Suprapubic skin (tissue), 4 donors: ENCODE data around the gene SRSF1.

Source experiments
- POLR2A ChIP-seq, 2 donors: fragments of 450-650 bp; IDR thresholded peaks; one replicate each; pipeline ENCODE4 v1.6.1; 2017; ENCODE audit warnings: antibody characterized with exemption in 2 of 2, mild to moderate bottlenecking in 2 of 2, moderate library complexity in 2 of 2
- POLR2AphosphoS5 ChIP-seq, 3 donors: sonication (generic); formaldehyde crosslinking; IDR thresholded peaks; one replicate each; pipeline ENCODE4 v1.6.1; 2017; ENCODE audit warnings: antibody characterized with exemption in 3 of 3
- TF ChIP-seq, protein P1 (sequence below), 2 donors: fragments of 200-600 bp in 1 of 2; fragments of 450-650 bp in 1 of 2; sonication (generic) in 1 of 2; IDR thresholded peaks; one replicate each; pipeline ENCODE4 v1.5.1; 2016 to 2019; ENCODE audit warnings: antibody characterized with exemption in 2 of 2, mild to moderate bottlenecking in 1 of 2, moderate library complexity in 1 of 2

DNA sequence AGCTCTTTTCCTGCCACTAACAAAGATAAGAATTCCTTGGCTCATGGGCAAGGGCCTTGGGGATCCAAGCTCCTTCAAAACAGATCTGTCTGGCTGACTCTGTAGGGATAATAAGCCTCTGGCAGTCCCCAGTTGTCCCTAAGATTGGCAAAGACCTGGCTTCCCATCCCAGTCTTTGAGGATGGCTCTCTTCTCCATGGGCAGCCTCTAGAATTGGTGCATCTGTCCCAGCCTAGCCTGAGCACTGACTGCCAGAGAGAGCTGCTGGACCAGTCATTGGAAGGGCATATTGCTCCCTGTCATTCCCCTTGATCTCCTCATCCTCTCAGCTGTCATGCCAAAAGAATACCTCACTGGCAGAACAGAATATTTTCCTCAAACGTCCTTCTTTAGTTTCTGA lies 38.6 kb downstream of the SRSF1 start:
- TF ChIP-seq POLR2A (IDR thresholded peaks at IDR 0.05) (no peak), POLR2AphosphoS5 (IDR thresholded peaks at IDR 0.05) (no peak)
- TF ChIP-seq, protein P1, sequence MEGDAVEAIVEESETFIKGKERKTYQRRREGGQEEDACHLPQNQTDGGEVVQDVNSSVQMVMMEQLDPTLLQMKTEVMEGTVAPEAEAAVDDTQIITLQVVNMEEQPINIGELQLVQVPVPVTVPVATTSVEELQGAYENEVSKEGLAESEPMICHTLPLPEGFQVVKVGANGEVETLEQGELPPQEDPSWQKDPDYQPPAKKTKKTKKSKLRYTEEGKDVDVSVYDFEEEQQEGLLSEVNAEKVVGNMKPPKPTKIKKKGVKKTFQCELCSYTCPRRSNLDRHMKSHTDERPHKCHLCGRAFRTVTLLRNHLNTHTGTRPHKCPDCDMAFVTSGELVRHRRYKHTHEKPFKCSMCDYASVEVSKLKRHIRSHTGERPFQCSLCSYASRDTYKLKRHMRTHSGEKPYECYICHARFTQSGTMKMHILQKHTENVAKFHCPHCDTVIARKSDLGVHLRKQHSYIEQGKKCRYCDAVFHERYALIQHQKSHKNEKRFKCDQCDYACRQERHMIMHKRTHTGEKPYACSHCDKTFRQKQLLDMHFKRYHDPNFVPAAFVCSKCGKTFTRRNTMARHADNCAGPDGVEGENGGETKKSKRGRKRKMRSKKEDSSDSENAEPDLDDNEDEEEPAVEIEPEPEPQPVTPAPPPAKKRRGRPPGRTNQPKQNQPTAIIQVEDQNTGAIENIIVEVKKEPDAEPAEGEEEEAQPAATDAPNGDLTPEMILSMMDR (IDR thresholded peaks at IDR 0.05), result no peak
